ENCODE results near the gene FAM117A.

The FAM117A gene

GRCh38 chr17:49700960-49701359, 63.0 kb downstream of the FAM117A start:
- no peak overlapping the region for H3K4me3 ChIP-seq (ENCODE audit: low read depth, low read length)
- TF ChIP-seq CTCF (IDR thresholded peaks at IDR 0.05; ENCODE audit: insufficient read depth, low read length, missing control alignments): no peak
- ChIA-PET POLR2A (no interaction called here), CTCF (interaction anchor here (0.6 to 27.0 kb wide), 7 partner anchors 5 to 296 kb away, joined by 3 to 1118 read pairs (median 171); partner anchors contain the start of genes DLX3, NXPH3 and SLC35B1)
- DNase-seq (ENCODE audit: low read depth, low spot score): no peak

GRCh38 chr17:49699966-49700575, 63.9 kb downstream of the FAM117A start:
- DNase-seq (ENCODE audit: low read depth, low spot score): no peak
- TF ChIP-seq CTCF (IDR thresholded peaks at IDR 0.05; ENCODE audit: insufficient read depth, low read length, missing control alignments): no peak
- ChIA-PET POLR2A (no interaction called here), CTCF (interaction anchor here (1.4 to 27.0 kb wide), 6 partner anchors 6 to 297 kb away, joined by 3 to 1118 read pairs (median 186); partner anchors contain the start of genes DLX3, NXPH3 and SLC35B1)
- no peak overlapping the region for H3K4me3 ChIP-seq (ENCODE audit: low read depth, low read length)

GRCh38 chr17:49698005-49698404, 65.9 kb downstream of the FAM117A start:
- no peak overlapping the region for H3K4me3 ChIP-seq (ENCODE audit: low read depth, low read length)
- no peak for DNase-seq (ENCODE audit: low read depth, low spot score)
- ChIA-PET POLR2A (no interaction called here), CTCF (interaction anchor here (0.7 to 27.0 kb wide), 12 partner anchors 8 to 299 kb away, joined by 3 to 1118 read pairs (median 4); partner anchors contain the start of genes FAM117A, NXPH3 and SLC35B1)
- no peak for TF ChIP-seq CTCF (IDR thresholded peaks at IDR 0.05; ENCODE audit: insufficient read depth, low read length, missing control alignments)

- H3K4me3 ChIP-seq (ENCODE audit: low read depth, low read length): no peak overlapping the region
- no peak for DNase-seq (ENCODE audit: low read depth, low spot score)
- ChIA-PET CTCF (interaction anchor here (0.6 to 27.0 kb wide), 25 partner anchors 9 to 305 kb away, joined by 3 to 1118 read pairs (median 5); partner anchors contain the start of genes FAM117A, NXPH3 and SLC35B1), POLR2A (no interaction called here)
- TF ChIP-seq CTCF (IDR thresholded peaks at IDR 0.05; ENCODE audit: insufficient read depth, low read length, missing control alignments): no peak
Measured at GRCh38 chr17:49696233-49696761, 67.6 kb downstream of the FAM117A start.

DNA sequence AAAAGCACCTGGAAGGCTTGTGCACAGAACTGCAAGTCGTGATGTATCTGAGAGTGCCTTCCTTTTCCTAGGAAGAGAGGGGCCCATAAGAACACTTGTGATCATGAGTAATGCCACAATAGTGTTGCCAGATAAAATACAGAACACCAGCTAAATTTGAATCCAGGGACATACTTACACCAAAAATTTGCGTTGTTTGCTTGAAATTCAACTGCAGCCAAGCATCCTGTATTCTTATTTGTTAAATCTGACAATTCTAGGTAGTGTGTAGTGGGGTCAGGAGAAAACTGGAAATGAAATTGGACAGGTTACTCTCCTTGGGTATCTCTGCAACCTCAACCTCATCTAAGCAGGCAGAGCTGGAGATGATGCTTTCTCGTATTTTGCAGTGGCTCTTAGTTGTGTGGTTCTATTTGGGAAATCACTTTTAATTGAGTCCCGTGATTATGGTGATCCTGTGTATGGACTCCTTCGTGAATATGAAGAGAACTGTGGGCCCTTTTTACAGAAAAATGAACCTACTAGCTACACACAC, 68.2 kb downstream of the FAM117A start:
- no peak overlapping the region for H3K4me3 ChIP-seq (ENCODE audit: low read depth, low read length)
- CTCF ChIA-PET: interaction anchor here (0.6 to 27.0 kb wide), 25 partner anchors 9 to 305 kb away, joined by 3 to 1118 read pairs (median 5); partner anchors contain the start of genes NXPH3 and SLC35B1
- POLR2A ChIA-PET: interaction anchor here (0.6 kb wide), 1 partner anchor 17 kb away, joined by 3 read pairs; no protein-coding TSS in a partner anchor
- TF ChIP-seq CTCF (IDR thresholded peaks at IDR 0.05; ENCODE audit: insufficient read depth, low read length, missing control alignments): no peak
- DNase-seq (ENCODE audit: low read depth, low spot score): no peak
